IgD-negative memory B cell (primary cell): Measurements from ENCODE around the gene TTC22. TPM values are rescaled to one million over a fixed set of nuclear protein-coding genes. Genes with fewer than 3 reads are reported as not detected.

Experiments used
- H3K27ac Mint-ChIP-seq, 3 donors: one replicate each; pipeline ENCODE4 v1.8.0; 2020 to 2022; ENCODE audit warnings: mild to moderate bottlenecking in 3 of 3, mixed read lengths in 3 of 3, moderate library complexity in 1 of 3
- H3K27me3 Mint-ChIP-seq: one replicate; pipeline ENCODE4 v1.8.0; 2021; ENCODE audit warnings: mixed read lengths
- H3K36me3 Mint-ChIP-seq: one replicate; pipeline ENCODE4 v1.8.0; 2020; ENCODE audit warnings: mild to moderate bottlenecking, mixed read lengths
- H3K4me1 Mint-ChIP-seq, 3 donors: one replicate each; pipeline ENCODE4 v1.8.0; 2020 to 2022; ENCODE audit warnings: mixed read lengths in 3 of 3, mild to moderate bottlenecking in 1 of 3
- H3K4me3 Mint-ChIP-seq, 4 donors: one replicate each; pipeline ENCODE4 v1.8.0; 2020 to 2022; ENCODE audit warnings: mild to moderate bottlenecking in 4 of 4, mixed read lengths in 4 of 4, moderate library complexity in 3 of 4
- H3K9me3 Mint-ChIP-seq, 3 donors: one replicate each; pipeline ENCODE4 v1.8.0; 2020 to 2021; ENCODE audit warnings: mixed read lengths in 3 of 3, mild to moderate bottlenecking in 1 of 3
- polyA plus RNA-seq: library from polyadenylated mRNA; unstranded; fragments of 300-500 nt; fragmentation: Illumina TruSeq; gene quantifications from one replicate; pipeline ENCODE4 v1.2.3, GENCODE V29; 2021

Gene TTC22
- polyA plus RNA-seq, 1 donor from 2014 or later: 3.6 TPM

DNA sequence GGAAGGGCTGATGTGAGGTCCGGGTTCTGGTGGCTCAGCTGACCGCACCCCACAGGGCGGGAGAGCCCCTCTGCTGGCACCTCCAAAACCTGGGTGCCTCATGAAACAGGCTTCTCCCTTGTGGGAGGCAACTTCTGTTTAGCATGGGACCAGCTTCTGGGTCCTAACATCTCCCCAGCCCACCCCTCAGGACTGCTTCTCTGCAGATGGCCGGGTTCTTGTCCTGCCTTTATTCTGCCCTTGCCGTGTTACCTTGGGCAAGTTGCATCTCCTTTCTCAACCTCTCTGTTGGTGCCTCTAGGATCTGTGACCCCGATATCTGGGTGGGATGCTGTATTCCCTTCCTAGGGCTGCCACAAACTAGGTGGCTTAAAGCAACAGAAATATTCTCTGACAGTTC is 15.0 kb upstream of the TTC22 start:
- Mint-ChIP-seq H3K4me1 (peaks cover 0 to 2% (median 0%) of the 10 kb centered on the region in 3 donors), H3K27me3 (peaks cover 2% of the 10 kb centered on the region), H3K27ac (peak overlapping the region in 1 of 3 donors; percentile 67), H3K36me3 (no peaks in the 10 kb centered on the region), H3K4me3 (no peak overlapping the region), H3K9me3 (no peaks in the 10 kb centered on the region)

GRCh38 chr1:54815086-54815876 is 14.2 kb upstream of the TTC22 start:
- Mint-ChIP-seq H3K27ac (no peak overlapping the region), H3K27me3 (peaks cover 5% of the 10 kb centered on the region), H3K36me3 (no peaks in the 10 kb centered on the region), H3K4me1 (peaks cover 0 to 2% (median 1%) of the 10 kb centered on the region in 3 donors), H3K4me3 (no peak overlapping the region), H3K9me3 (no peaks in the 10 kb centered on the region)

DNA sequence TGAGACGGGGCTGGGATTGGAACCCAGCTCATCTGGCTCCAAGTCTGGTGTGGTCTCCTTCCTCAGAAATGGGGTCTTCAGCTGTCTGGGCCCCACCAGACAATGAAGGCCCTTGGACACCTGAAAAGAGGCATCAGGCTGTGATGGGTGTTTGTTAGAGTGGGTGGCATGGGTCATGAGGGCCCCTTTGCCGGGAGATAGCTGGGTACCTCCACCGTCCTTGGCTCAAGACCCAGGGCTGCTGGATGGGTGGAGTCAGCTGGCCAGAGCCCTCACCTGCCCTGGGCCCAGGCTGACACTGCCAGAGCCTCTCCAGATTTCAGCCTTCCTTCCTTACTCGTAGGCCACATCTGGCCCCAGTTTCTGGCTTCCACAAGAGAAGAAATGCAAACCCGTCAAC is 13.4 kb upstream of the TTC22 start:
- H3K4me1 Mint-ChIP-seq: peaks cover 0 to 2% (median 1%) of the 10 kb centered on the region in 3 donors
- peaks cover 5% of the 10 kb centered on the region for H3K27me3 Mint-ChIP-seq
- no peaks in the 10 kb centered on the region for H3K9me3 Mint-ChIP-seq
- H3K36me3 Mint-ChIP-seq: no peaks in the 10 kb centered on the region
- no peak overlapping the region for H3K27ac Mint-ChIP-seq
- H3K4me3 Mint-ChIP-seq: no peak overlapping the region

- Mint-ChIP-seq H3K36me3 (no peaks in the 10 kb centered on the region), H3K4me1 (peaks cover 0 to 2% (median 1%) of the 10 kb centered on the region in 3 donors), H3K27me3 (peaks cover 5% of the 10 kb centered on the region), H3K9me3 (no peaks in the 10 kb centered on the region), H3K4me3 (no peak overlapping the region), H3K27ac (peak overlapping the region in 1 of 3 donors; percentile 35)
These were observed 13.0 kb upstream of the TTC22 start for GRCh38 chr1:54814126-54814498.

DNA sequence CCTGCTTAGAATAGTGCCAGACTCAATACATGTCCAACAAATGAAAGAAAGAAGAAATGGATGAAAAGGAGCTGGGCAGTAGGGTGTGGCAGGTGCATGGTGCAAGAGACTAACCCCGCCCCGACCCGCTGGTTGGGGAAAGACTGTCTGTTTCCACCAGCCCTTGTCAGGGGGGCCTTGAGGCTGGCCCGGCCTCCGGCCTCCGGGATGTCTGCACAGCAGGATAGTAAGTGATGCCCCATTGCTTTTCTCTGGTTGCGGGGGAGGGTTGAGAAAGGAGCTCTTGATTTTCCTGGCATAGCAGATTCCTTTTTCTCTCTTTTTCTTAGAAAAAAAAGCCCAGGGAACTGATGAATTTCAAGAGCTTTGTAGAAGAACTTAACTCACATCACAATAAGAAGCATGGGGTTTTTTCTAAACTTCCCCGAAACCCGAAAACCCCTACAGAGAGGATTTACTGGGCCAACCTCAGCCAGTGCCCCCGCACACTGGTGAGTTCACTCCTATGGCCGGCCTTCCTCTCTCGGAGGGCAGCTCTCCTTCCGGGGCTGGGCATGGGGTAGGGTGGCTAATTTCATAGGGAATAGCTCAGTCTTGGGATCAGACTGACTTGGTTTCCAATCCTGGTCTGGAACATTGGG is 12.5 kb upstream of the TTC22 start:
- H3K4me3 Mint-ChIP-seq: no peak overlapping the region
- peaks cover 5% of the 10 kb centered on the region for H3K27me3 Mint-ChIP-seq
- no peaks in the 10 kb centered on the region for H3K9me3 Mint-ChIP-seq
- peaks cover 0 to 1% (median 0%) of the 10 kb centered on the region in 3 donors for H3K4me1 Mint-ChIP-seq
- H3K27ac Mint-ChIP-seq: peak overlapping the region in 1 of 3 donors; percentile 35
- H3K36me3 Mint-ChIP-seq: no peaks in the 10 kb centered on the region

DNA sequence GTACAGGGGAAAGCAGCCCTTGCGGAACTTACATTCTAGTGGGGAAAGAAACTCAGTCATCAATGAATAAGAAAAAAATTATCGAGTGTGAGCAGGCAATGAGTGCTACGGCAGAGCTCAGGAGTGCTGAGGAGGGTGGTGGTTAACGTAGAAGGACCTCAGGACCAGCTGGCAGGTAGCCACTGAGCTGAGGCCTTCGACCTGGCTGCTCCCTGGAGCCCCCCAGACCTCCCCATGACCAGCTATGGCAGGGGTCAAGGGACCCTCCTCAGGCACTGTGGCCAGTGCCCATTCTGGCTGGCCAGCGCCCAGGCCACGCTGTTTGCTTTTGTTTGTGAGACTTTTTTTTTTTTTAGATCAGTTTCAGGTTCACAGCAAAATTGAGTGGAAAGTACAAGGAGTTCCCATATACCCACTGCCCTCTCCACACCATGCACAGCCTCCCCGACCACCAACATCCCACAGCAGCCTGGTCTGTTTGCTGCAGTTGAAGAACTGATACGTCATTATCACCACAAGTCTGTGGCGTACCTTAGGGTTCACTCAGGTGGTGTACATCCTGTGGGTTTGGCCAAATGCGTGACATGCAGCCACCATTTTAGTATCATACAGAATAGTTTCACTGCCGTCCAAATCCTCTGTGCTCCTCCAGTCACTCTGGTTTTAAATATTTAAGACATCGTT is 11.8 kb upstream of the TTC22 start:
- no peaks in the 10 kb centered on the region for H3K36me3 Mint-ChIP-seq
- no peak overlapping the region for H3K4me3 Mint-ChIP-seq
- H3K4me1 Mint-ChIP-seq: peaks cover 0 to 1% (median 0%) of the 10 kb centered on the region in 3 donors
- no peak overlapping the region for H3K27ac Mint-ChIP-seq
- peaks cover 5% of the 10 kb centered on the region for H3K27me3 Mint-ChIP-seq
- no peaks in the 10 kb centered on the region for H3K9me3 Mint-ChIP-seq

DNA sequence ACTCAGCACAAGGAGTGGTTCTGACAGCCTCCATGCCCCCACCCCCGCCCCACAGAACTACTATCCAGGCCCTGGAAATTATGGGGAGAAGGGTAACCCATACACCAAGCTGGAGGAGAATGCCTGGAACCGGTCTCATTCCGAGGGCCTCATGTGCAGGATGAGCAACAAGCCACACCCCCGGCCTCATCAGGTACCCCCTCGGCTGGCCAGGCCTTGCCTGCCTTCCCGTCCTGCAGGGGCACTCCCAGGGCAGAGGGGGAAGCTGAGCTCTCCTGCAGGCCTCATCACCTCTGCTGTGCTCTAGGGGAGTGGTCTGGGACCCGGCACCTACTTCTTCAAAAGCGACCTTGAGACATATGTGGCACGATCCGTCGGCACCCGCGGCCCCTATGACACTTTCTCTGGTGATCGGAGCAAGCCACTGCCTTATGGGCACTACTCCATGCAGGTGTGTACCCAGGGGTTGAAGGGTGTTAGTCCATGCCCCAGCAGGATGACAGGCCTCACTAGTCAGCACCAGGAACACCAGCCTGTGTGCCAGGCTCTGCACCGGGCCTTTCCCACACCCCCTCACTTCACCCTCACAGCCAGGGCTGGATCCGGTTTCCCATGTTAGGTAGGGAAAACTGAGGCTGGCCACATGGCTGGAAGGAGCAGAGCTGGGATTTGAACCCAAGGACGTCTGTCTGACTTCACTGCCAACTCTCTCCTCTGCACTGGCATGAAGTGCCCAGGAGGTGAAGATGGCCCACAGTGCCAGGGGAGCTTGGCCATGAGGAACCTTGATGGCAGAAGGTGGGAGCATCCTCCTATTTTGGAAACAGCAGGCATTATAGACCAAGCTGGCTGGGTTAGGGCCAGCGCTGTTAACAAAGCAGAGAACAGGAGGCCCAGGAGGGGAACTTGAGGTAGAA is 10.9 kb upstream of the TTC22 start:
- Mint-ChIP-seq H3K9me3 (no peaks in the 10 kb centered on the region), H3K36me3 (no peaks in the 10 kb centered on the region), H3K27me3 (peaks cover 5% of the 10 kb centered on the region), H3K4me1 (peaks cover 0 to 1% (median 0%) of the 10 kb centered on the region in 3 donors), H3K27ac (no peak overlapping the region), H3K4me3 (no peak overlapping the region)

DNA sequence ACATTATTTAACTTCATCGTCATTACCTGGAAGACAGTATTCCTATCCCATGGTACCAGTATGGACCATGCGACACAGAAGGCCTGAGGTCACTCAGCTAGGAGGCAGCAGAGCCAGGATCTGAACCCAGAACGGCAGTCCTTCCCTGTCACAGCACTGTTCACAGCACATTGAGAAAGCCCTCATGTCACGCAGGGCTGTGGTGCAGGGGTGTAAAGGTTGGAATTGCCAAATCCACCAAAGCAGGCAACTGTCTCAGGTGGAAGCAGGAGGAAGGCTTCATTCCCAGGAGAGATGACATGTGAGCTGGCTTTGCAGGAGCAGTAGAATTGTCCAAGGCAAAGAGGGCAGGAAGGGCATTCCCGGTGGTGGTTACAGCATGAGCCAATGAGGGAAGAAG is 9.9 kb upstream of the TTC22 start:
- peaks cover 5% of the 10 kb centered on the region for H3K27me3 Mint-ChIP-seq
- no peak overlapping the region for H3K27ac Mint-ChIP-seq
- no peak overlapping the region for H3K4me3 Mint-ChIP-seq
- peaks cover 0 to 1% (median 0%) of the 10 kb centered on the region in 3 donors for H3K4me1 Mint-ChIP-seq
- no peaks in the 10 kb centered on the region for H3K36me3 Mint-ChIP-seq
- H3K9me3 Mint-ChIP-seq: no peaks in the 10 kb centered on the region

DNA sequence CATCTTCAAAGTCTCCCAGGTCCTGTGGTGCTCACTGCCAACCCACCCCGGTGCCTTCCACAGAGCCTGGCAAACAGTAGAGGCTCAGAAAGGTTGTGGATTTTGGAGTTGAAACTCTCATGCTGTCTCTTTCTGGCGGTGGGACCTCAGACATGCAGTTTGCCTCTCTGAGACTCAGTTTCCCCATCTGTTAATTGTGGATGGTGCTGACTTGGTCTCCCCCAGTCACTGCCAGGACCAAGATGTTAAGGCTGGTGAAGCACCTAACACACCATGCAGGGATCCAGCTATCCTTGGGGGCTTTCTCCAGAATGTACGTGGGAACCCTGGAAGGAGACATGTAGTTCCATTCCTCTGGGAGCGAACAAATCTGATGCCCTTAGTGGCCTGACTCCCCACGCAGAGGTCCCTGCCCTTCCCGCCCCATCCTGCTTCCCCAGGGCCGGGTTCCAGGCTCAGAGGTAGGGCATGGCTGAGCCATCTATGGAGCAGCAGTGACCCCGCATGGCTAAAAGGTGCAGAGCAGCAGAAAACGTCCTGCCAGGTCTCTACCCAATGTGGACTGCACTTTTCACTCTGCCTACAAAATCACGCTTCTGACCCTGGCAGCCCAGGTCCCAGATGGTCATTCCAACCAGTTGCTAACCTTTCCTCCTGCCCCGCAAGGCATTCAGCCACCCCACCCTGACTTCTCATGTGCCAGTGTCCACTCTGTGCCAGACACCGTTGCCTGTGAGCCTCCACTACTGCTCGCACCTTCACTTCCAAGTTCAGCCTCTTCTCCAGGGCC is 9.2 kb upstream of the TTC22 start:
- H3K4me3 Mint-ChIP-seq: peak overlapping the region in 1 of 4 donors; percentile 38
- H3K27me3 Mint-ChIP-seq: peaks cover 3% of the 10 kb centered on the region
- H3K36me3 Mint-ChIP-seq: no peaks in the 10 kb centered on the region
- peaks cover 0 to 1% (median 0%) of the 10 kb centered on the region in 3 donors for H3K4me1 Mint-ChIP-seq
- no peak overlapping the region for H3K27ac Mint-ChIP-seq
- H3K9me3 Mint-ChIP-seq: no peaks in the 10 kb centered on the region

DNA sequence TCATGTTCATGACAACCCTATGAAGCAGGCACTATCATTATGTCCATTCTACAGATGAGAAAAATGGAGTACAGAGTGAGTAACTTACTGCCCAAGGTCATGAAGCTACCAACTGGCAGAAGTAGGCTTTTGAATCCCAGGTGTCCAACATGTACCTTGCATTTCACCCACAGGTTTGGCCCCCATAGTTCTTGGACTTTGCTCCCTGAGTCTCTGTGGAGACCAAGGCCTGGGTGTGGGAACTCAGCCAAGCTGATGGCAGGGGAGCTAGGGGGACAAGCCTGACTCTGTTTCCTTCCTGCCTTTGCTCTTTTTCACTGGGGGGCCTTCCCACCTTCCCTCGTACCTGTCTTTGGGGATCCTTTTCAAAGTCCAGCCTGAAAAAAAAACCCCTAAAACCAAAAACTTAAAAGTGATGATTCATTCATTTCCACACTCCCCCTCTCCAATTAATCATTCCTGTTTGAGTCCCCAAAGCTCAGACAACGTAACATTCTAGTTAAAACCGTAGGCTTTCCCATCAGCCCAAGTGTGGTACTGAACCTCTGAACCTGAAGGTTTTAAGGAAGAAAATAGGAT is 8.5 kb upstream of the TTC22 start:
- Mint-ChIP-seq H3K9me3 (no peaks in the 10 kb centered on the region), H3K4me3 (no peak overlapping the region), H3K36me3 (no peaks in the 10 kb centered on the region), H3K27ac (no peak overlapping the region), H3K4me1 (peaks cover 0 to 1% (median 0%) of the 10 kb centered on the region in 3 donors), H3K27me3 (peaks cover 3% of the 10 kb centered on the region)

DNA sequence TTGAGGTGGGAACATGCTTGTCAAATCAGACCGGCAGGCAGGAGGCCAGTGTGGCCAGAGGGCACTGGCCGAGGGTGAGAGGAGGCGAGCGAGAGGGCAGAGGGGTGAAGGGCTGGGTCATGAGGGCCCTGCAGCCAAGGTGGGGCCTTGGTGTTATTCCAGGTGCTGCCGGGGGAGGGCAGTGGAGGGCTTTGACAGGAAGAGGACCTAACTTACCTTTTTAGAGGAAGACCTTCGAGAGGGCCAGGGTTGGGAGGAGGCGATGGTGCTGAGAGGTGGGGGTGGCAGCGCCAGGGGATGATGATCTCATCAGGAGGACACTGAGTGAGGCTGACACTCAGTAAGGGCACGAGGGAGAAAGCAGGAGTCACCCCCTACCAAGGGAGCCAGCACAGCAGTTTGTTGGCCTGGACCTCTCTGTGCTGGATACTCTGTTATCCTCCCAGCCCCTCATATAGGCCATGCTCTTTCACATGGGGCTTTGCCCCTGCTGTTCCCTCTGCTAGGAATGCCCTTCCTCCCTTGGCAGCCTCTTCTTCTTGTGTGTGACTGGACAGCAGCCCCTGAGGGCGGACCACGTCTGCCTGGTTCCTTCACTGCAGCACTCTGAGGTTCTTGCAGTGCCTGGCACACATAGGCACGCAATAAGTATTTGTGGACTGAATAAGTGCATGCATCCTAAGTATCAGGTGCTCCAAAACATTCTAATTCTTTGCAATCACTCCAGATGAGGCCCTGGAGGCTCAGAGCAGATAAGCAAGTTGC is 7.5 kb upstream of the TTC22 start:
- no peaks in the 10 kb centered on the region for H3K9me3 Mint-ChIP-seq
- H3K36me3 Mint-ChIP-seq: no peaks in the 10 kb centered on the region
- H3K27ac Mint-ChIP-seq: no peak overlapping the region
- peaks cover 3% of the 10 kb centered on the region for H3K27me3 Mint-ChIP-seq
- H3K4me1 Mint-ChIP-seq: peaks cover 0 to 1% (median 0%) of the 10 kb centered on the region in 3 donors
- H3K4me3 Mint-ChIP-seq: no peak overlapping the region

DNA sequence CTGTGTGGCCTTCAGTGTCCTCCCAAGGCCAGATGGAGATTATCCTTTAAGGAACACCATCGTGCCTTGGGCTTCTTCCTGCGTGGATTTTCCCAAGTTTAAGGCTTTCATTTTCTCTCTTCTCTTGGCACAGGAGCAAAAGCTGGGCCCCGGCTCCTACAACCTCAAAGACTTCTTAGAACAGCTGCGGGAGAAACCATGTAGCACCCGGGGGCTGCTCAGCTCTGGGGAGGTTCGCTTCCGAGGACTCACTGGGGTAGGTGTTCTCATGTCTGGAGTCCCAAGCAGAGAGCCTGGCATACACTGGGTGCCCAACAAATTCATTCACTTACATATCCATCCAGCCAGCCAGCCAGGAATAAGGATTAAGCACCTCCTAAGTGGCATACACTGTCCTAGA is 6.6 kb upstream of the TTC22 start:
- Mint-ChIP-seq H3K4me3 (peak overlapping the region in 1 of 4 donors; percentile 52), H3K36me3 (no peaks in the 10 kb centered on the region), H3K9me3 (no peaks in the 10 kb centered on the region), H3K27ac (no peak overlapping the region), H3K27me3 (peaks cover 3% of the 10 kb centered on the region), H3K4me1 (peaks cover 0 to 6% (median 1%) of the 10 kb centered on the region in 3 donors)
